Measurements from ENCODE around the gene SYT12. TPM values are rescaled to one million over a fixed set of nuclear protein-coding genes. Genes with fewer than 3 reads are reported as not detected.
A peak's percentile ranks its signal among the peaks of the same experiment; 100 is the strongest.

The SYT12 gene
- total and polyA plus RNA-seq, 2 of the 13 experiments (the other 11 are each of a cell fraction or from before 2014, with no cell fraction given), result 0.01 to 0.02 TPM

- peak; percentile 81 for TF ChIP-seq ZGPAT (CRISPR knock-in tag; IDR thresholded peaks at IDR 0.05)
- TF ChIP-seq NFE2L2 (IDR thresholded peaks at IDR 0.05; ENCODE audit: low read length), result no peak
- TF ChIP-seq YEATS4 (CRISPR knock-in tag; IDR thresholded peaks at IDR 0.05; ENCODE audit: borderline replicate concordance), result peak; percentile 46; the same call in 1 of the 2 replicates
- TF ChIP-seq LCORL (IDR thresholded peaks at IDR 0.05), result no peak
- TF ChIP-seq LCORL (CRISPR knock-in tag; IDR thresholded peaks at IDR 0.05), result peak; percentile 72; the same call in 1 of the 2 replicates
- no peak for TF ChIP-seq ZNF7 (CRISPR knock-in tag; IDR thresholded peaks at IDR 0.05)
- peak; percentile 43; the same call in 1 of the 2 replicates for TF ChIP-seq ZNF280D (CRISPR knock-in tag; IDR thresholded peaks at IDR 0.05)
- peak; percentile 59; the same call in 1 of the 2 replicates for TF ChIP-seq HMG20A (CRISPR knock-in tag; IDR thresholded peaks at IDR 0.05; ENCODE audit: borderline replicate concordance)
- TF ChIP-seq TFDP1 (CRISPR knock-in tag; IDR thresholded peaks at IDR 0.05; ENCODE audit: borderline replicate concordance), result 0 out of 2 replicates have a peak, but pooled peaks have one; percentile 22
- TF ChIP-seq HNRNPH1 (optimal IDR thresholded peaks at IDR 0.05; ENCODE audit: low read depth, low read length), result no peak
- TF ChIP-seq TARDBP (CRISPR knock-in tag; IDR thresholded peaks at IDR 0.05), result peak; percentile 75
- no peak for TF ChIP-seq CAMTA2 (CRISPR knock-in tag; IDR thresholded peaks at IDR 0.05; ENCODE audit: borderline replicate concordance)
- no peak for TF ChIP-seq NR3C1 (CRISPR knock-in tag; IDR thresholded peaks at IDR 0.05)
- no peak for TF ChIP-seq HOXA7 (CRISPR knock-in tag; IDR thresholded peaks at IDR 0.05)
- TF ChIP-seq KDM3A (CRISPR knock-in tag; IDR thresholded peaks at IDR 0.05; ENCODE audit: low read depth), result no peak; the same call in 1 of the 2 replicates
- TF ChIP-seq, protein P1, sequence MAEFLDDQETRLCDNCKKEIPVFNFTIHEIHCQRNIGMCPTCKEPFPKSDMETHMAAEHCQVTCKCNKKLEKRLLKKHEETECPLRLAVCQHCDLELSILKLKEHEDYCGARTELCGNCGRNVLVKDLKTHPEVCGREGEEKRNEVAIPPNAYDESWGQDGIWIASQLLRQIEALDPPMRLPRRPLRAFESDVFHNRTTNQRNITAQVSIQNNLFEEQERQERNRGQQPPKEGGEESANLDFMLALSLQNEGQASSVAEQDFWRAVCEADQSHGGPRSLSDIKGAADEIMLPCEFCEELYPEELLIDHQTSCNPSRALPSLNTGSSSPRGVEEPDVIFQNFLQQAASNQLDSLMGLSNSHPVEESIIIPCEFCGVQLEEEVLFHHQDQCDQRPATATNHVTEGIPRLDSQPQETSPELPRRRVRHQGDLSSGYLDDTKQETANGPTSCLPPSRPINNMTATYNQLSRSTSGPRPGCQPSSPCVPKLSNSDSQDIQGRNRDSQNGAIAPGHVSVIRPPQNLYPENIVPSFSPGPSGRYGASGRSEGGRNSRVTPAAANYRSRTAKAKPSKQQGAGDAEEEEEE (CRISPR knock-in tag; IDR thresholded peaks at IDR 0.05; ENCODE audit: borderline replicate concordance), result no peak
- peak; percentile 62 for TF ChIP-seq MED1 (CRISPR knock-in tag; IDR thresholded peaks at IDR 0.05)
- TF ChIP-seq RFXAP (CRISPR knock-in tag; IDR thresholded peaks at IDR 0.05; ENCODE audit: borderline replicate concordance), result no peak
Measured at GRCh38 chr11:67054836-67055523, 32.0 kb downstream of the SYT12 start (continued).

Data from HepG2 (cell line).